Colonic mucosa (tissue), 4 donors: ENCODE measurements around the gene ZNF789. TPM values are rescaled to one million over a fixed set of nuclear protein-coding genes. Genes with fewer than 3 reads are reported as not detected.

Source experiments
- DNase-seq: peaks from one replicate; pipeline ENCODE4 v3.0.0-alpha.2; 2020
- H3K27ac ChIP-seq: fragments of 200-600 bp; one replicate; pipeline ENCODE4 v1.8.0; 2021
- H3K27me3 ChIP-seq: fragments of 200-600 bp; one replicate; pipeline ENCODE4 v1.8.0; 2021
- H3K36me3 ChIP-seq: fragments of 200-600 bp; one replicate; pipeline ENCODE4 v1.8.0; 2021
- H3K4me1 ChIP-seq: fragments of 200-600 bp; one replicate; pipeline ENCODE4 v1.8.0; 2021; ENCODE audit warnings: mild to moderate bottlenecking
- H3K4me3 ChIP-seq: fragments of 200-600 bp; one replicate; pipeline ENCODE4 v1.8.0; 2021
- H3K9ac ChIP-seq, 2 donors: one replicate each; pipeline ENCODE4 v1.7.0; 2013; ENCODE audit warnings: control low read depth in 2 of 2, low read depth in 2 of 2, low read length in 2 of 2
- H3K9me3 ChIP-seq: fragments of 200-600 bp; one replicate; pipeline ENCODE4 v1.8.0; 2021
- CTCF ChIP-seq: fragments of 200-600 bp; IDR thresholded peaks from one replicate; pipeline ENCODE4 v1.8.0; 2022; ENCODE audit warnings: antibody characterized with exemption, mild to moderate bottlenecking
- intact Hi-C: fragments of 100-400 bp; cut with DNase I; formaldehyde crosslinking; loops from one replicate; pipeline ENCODE4 v1.14.1; 2022
- total RNA-seq, 2 donors: library from RNA; stranded (reverse); fragmentation: NEBNext Ultra II Directional in 1 of 2; extraction: Animal tissue kit (Norgen Biotek cat#: 25700) in 1 of 2; gene quantifications; one replicate each; pipeline ENCODE4 v1.2.1, GENCODE V29; 2021
- donor health status: healthy.
- donor health status: DM: no; HTN: no; CAD: no.
- donor health status: DM: no; HTN: no; CAD: no.

ZNF789 gene
- total RNA-seq, 2 donors from 2014 or later: 9.0 to 23.0 TPM

- DNase-seq: no peak
- Histone ChIP-seq H3K27me3 (no peaks in the 10 kb centered on the region), H3K9me3 (peaks cover 4% of the 10 kb centered on the region), H3K4me1 (no peaks in the 10 kb centered on the region), H3K9ac (no peak overlapping the region), H3K4me3 (no peak overlapping the region), H3K27ac (no peak overlapping the region), H3K36me3 (peaks cover 14% of the 10 kb centered on the region)
- no peak for TF ChIP-seq CTCF
- intact Hi-C loops: loop anchor here (10.0 kb wide), 1 partner anchor 309 kb away; no protein-coding TSS in a partner anchor
These were observed 63.0 kb downstream of the ZNF789 start for GRCh38 chr7:99535667-99536066.

Other genes with a start within 250 kb of the ZNF789 start
- gene MYH16, start 200.1 kb upstream of the ZNF789 start, total RNA-seq: not detected
- 100 to 1,000 TPM; 173 to 231 TPM for gene ARPC1A, start 147.0 kb upstream of the ZNF789 start, total RNA-seq
- gene ARPC1B, start 98.2 kb upstream of the ZNF789 start, total RNA-seq: 100 to 1,000 TPM; 141 to 143 TPM
- 100 to 1,000 TPM in 1 of 2 donors, 10 to 100 TPM in 1; 79.7 to 133 TPM for gene PDAP1, start 64.3 kb upstream of the ZNF789 start, total RNA-seq
- gene BUD31, start 63.9 kb upstream of the ZNF789 start, total RNA-seq: 100 to 1,000 TPM in 1 of 2 donors, 10 to 100 TPM in 1; 82.8 to 113 TPM
- gene PTCD1, start 34.1 kb upstream of the ZNF789 start, total RNA-seq: 1 to 10 TPM; 4.5 to 7.6 TPM
- gene CPSF4, start 33.9 kb upstream of the ZNF789 start, total RNA-seq: 10 to 100 TPM; 16.6 to 39.2 TPM
- 100 to 1,000 TPM; 392 to 534 TPM for gene ATP5MF, start 6.7 kb upstream of the ZNF789 start, total RNA-seq
- gene ZNF394, start 27.4 kb downstream of the ZNF789 start, total RNA-seq: 10 to 100 TPM; 26.4 to 29.8 TPM
- gene ZKSCAN5, start 31.8 kb downstream of the ZNF789 start, total RNA-seq: 1 to 10 TPM; 5.6 to 6.6 TPM
- gene FAM200A, start 79.2 kb downstream of the ZNF789 start, total RNA-seq: 1 to 10 TPM; 4.1 to 5.0 TPM
- 10 to 100 TPM; 41.8 to 50.7 TPM for gene ZNF655, start 85.8 kb downstream of the ZNF789 start, total RNA-seq
- under 1 TPM in 1 of 2 donors, not detected in 1; 0.74 TPM for gene TMEM225B, start 125.4 kb downstream of the ZNF789 start, total RNA-seq
- gene ZSCAN25, start 144.1 kb downstream of the ZNF789 start, total RNA-seq: 10 to 100 TPM; 10.4 to 20.2 TPM
- 100 to 1,000 TPM in 1 of 2 donors, 10 to 100 TPM in 1; 52.6 to 112 TPM for gene CYP3A5, start 207.1 kb downstream of the ZNF789 start, total RNA-seq